GM19043 (cell line): ENCODE data around the gene C3.

ENCODE experiments used
- ATAC-seq: cut with Tn5 transposase; IDR thresholded peaks from one replicate; pipeline ENCODE4 v1.9.1; 2021; ENCODE audit warnings: low read depth; ENCODE audit not compliant: unreplicated experiment

The C3 gene

GRCh38 chr19:6632002-6632621, 88.3 kb downstream of the C3 start:
- ATAC-seq, result no peak
